ENCODE measurements around the gene ESM1.

ESM1 gene

GRCh38 chr5:54990841-54991258, 5.5 kb upstream of the ESM1 start:
- peak; percentile 33 for DNase-seq
- Histone ChIP-seq H2BK15ac (ENCODE audit: low read depth, poor library complexity, severe bottlenecking) (no peak overlapping the region), H3K27me3 (ENCODE audit: control insufficient read depth in 1 of 2, insufficient read depth in 1 of 2, low read length in 2 of 2) (peaks cover 0 to 5% of the 10 kb centered on the region in 2 experiments), H3K18ac (ENCODE audit: low read depth in 1 of 2, low read length in 2 of 2) (no peak overlapping the region), H2AK5ac (ENCODE audit: low read length, severe bottlenecking) (no peak overlapping the region), H3K27ac (ENCODE audit: low read length, poor library complexity, severe bottlenecking) (no peak overlapping the region), H4K91ac (ENCODE audit: low read length) (no peak overlapping the region), H3K4ac (ENCODE audit: low read depth in 1 of 2, low read length in 2 of 2) (no peak overlapping the region), H2BK5ac (ENCODE audit: low read depth, low read length, poor library complexity, severe bottlenecking) (no peak overlapping the region), H3K9ac (ENCODE audit: low read length) (peak overlapping the region; percentile 51), H2AFZ (ENCODE audit: low read depth, low read length) (no peak overlapping the region), H3K4me1 (ENCODE audit: control insufficient read depth, insufficient read depth, low read depth, low read length) (no peaks in the 10 kb centered on the region), H4K8ac (ENCODE audit: low read length) (no peak overlapping the region), H3K4me2 (ENCODE audit: low read length, poor library complexity, severe bottlenecking) (no peak overlapping the region), H3K9me3 (ENCODE audit: control insufficient read depth, low read length) (no peaks in the 10 kb centered on the region), H3K14ac (ENCODE audit: low read length in 2 of 2) (no peak overlapping the region), H3K4me3 (ENCODE audit: insufficient read depth in 1 of 2, low read depth in 1 of 2, low read length in 2 of 2) (no peak overlapping the region), H2BK12ac (ENCODE audit: low read length in 2 of 2) (no peak overlapping the region), H3K36me3 (ENCODE audit: control insufficient read depth in 1 of 2, insufficient read depth in 2 of 2, low read depth in 1 of 2, low read length in 2 of 2) (no peaks in the 10 kb centered on the region), H2BK120ac (ENCODE audit: low read depth, low read length) (no peak overlapping the region), H3K23ac (ENCODE audit: low read length in 2 of 2) (no peak overlapping the region), H3K79me1 (replicated peaks; ENCODE audit: low read length, poor library complexity, severe bottlenecking) (no peaks in the 10 kb centered on the region)
- WGBS = no CpG with 5 or more reads among the region's 1 CpG

- Histone ChIP-seq H3K14ac (ENCODE audit: low read length in 2 of 2) (no peak overlapping the region), H4K8ac (ENCODE audit: low read length) (no peak overlapping the region), H3K27me3 (ENCODE audit: control insufficient read depth in 1 of 2, insufficient read depth in 1 of 2, low read length in 2 of 2) (peaks cover 0 to 16% of the 10 kb centered on the region in 2 experiments), H3K4me1 (ENCODE audit: control insufficient read depth, insufficient read depth, low read depth, low read length) (peaks cover 3% of the 10 kb centered on the region), H3K4me2 (ENCODE audit: low read length, poor library complexity, severe bottlenecking) (no peak overlapping the region), H2BK15ac (ENCODE audit: low read depth, poor library complexity, severe bottlenecking) (no peak overlapping the region), H4K91ac (ENCODE audit: low read length) (no peak overlapping the region), H3K79me1 (replicated peaks; ENCODE audit: low read length, poor library complexity, severe bottlenecking) (no peaks in the 10 kb centered on the region), H3K23ac (ENCODE audit: low read length in 2 of 2) (no peak overlapping the region), H3K18ac (ENCODE audit: low read depth in 1 of 2, low read length in 2 of 2) (no peak overlapping the region), H3K9ac (ENCODE audit: low read length) (no peak overlapping the region), H2AFZ (ENCODE audit: low read depth, low read length) (no peak overlapping the region), H2BK5ac (ENCODE audit: low read depth, low read length, poor library complexity, severe bottlenecking) (no peak overlapping the region), H2BK12ac (ENCODE audit: low read length in 2 of 2) (no peak overlapping the region), H3K4me3 (ENCODE audit: insufficient read depth in 1 of 2, low read depth in 1 of 2, low read length in 2 of 2) (no peak overlapping the region), H3K9me3 (ENCODE audit: control insufficient read depth, low read length) (no peaks in the 10 kb centered on the region), H3K36me3 (ENCODE audit: control insufficient read depth in 1 of 2, insufficient read depth in 2 of 2, low read depth in 1 of 2, low read length in 2 of 2) (no peaks in the 10 kb centered on the region), H2AK5ac (ENCODE audit: low read length, severe bottlenecking) (no peak overlapping the region), H3K4ac (ENCODE audit: low read depth in 1 of 2, low read length in 2 of 2) (no peak overlapping the region), H3K27ac (ENCODE audit: low read length, poor library complexity, severe bottlenecking) (no peak overlapping the region), H2BK120ac (ENCODE audit: low read depth, low read length) (no peak overlapping the region)
- 92% methylated on average over 2 of the region's 2 CpGs for WGBS
- DNase-seq = no peak
Measured at GRCh38 chr5:54988817-54989216, 3.4 kb upstream of the ESM1 start.

GRCh38 chr5:54988218-54988617, 2.8 kb upstream of the ESM1 start:
- H2AK5ac ChIP-seq (ENCODE audit: low read length, severe bottlenecking) = no peak overlapping the region
- no peaks in the 10 kb centered on the region for H3K36me3 ChIP-seq (ENCODE audit: control insufficient read depth in 1 of 2, insufficient read depth in 2 of 2, low read depth in 1 of 2, low read length in 2 of 2)
- H3K9ac ChIP-seq (ENCODE audit: low read length) = no peak overlapping the region
- H4K8ac ChIP-seq (ENCODE audit: low read length) = no peak overlapping the region
- H3K4me2 ChIP-seq (ENCODE audit: low read length, poor library complexity, severe bottlenecking) = no peak overlapping the region
- 93% methylated on average over 1 of the region's 1 CpG for WGBS
- H2BK12ac ChIP-seq (ENCODE audit: low read length in 2 of 2) = no peak overlapping the region
- H3K23ac ChIP-seq (ENCODE audit: low read length in 2 of 2) = no peak overlapping the region
- no peak overlapping the region for H2BK5ac ChIP-seq (ENCODE audit: low read depth, low read length, poor library complexity, severe bottlenecking)
- no peak overlapping the region for H3K4ac ChIP-seq (ENCODE audit: low read depth in 1 of 2, low read length in 2 of 2)
- no peaks in the 10 kb centered on the region for H3K9me3 ChIP-seq (ENCODE audit: control insufficient read depth, low read length)
- H4K91ac ChIP-seq (ENCODE audit: low read length) = no peak overlapping the region
- H3K4me1 ChIP-seq (ENCODE audit: control insufficient read depth, insufficient read depth, low read depth, low read length) = peaks cover 3% of the 10 kb centered on the region
- H3K4me3 ChIP-seq (ENCODE audit: insufficient read depth in 1 of 2, low read depth in 1 of 2, low read length in 2 of 2) = no peak overlapping the region
- no peak overlapping the region for H2BK120ac ChIP-seq (ENCODE audit: low read depth, low read length)
- no peak overlapping the region for H2BK15ac ChIP-seq (ENCODE audit: low read depth, poor library complexity, severe bottlenecking)
- H3K27me3 ChIP-seq (ENCODE audit: control insufficient read depth in 1 of 2, insufficient read depth in 1 of 2, low read length in 2 of 2) = peaks cover 0 to 16% of the 10 kb centered on the region in 2 experiments
- H3K18ac ChIP-seq (ENCODE audit: low read depth in 1 of 2, low read length in 2 of 2) = no peak overlapping the region
- no peak overlapping the region for H3K27ac ChIP-seq (ENCODE audit: low read length, poor library complexity, severe bottlenecking)
- H2AFZ ChIP-seq (ENCODE audit: low read depth, low read length) = no peak overlapping the region
- H3K79me1 ChIP-seq (replicated peaks; ENCODE audit: low read length, poor library complexity, severe bottlenecking) = no peaks in the 10 kb centered on the region
- no peak for DNase-seq
- no peak overlapping the region for H3K14ac ChIP-seq (ENCODE audit: low read length in 2 of 2)

- H3K79me1 ChIP-seq (replicated peaks; ENCODE audit: low read length, poor library complexity, severe bottlenecking) = no peaks in the 10 kb centered on the region
- H4K91ac ChIP-seq (ENCODE audit: low read length) = no peak overlapping the region
- H3K18ac ChIP-seq (ENCODE audit: low read depth in 1 of 2, low read length in 2 of 2) = no peak overlapping the region
- no peak overlapping the region for H4K8ac ChIP-seq (ENCODE audit: low read length)
- DNase-seq = no peak
- H3K27me3 ChIP-seq (ENCODE audit: control insufficient read depth in 1 of 2, insufficient read depth in 1 of 2, low read length in 2 of 2) = peaks cover 0 to 26% of the 10 kb centered on the region in 2 experiments
- WGBS = 72% methylated on average over 4 of the region's 5 CpGs
- H2BK120ac ChIP-seq (ENCODE audit: low read depth, low read length) = no peak overlapping the region
- no peak overlapping the region for H3K4me2 ChIP-seq (ENCODE audit: low read length, poor library complexity, severe bottlenecking)
- peaks cover 3% of the 10 kb centered on the region for H3K4me1 ChIP-seq (ENCODE audit: control insufficient read depth, insufficient read depth, low read depth, low read length)
- no peak overlapping the region for H3K27ac ChIP-seq (ENCODE audit: low read length, poor library complexity, severe bottlenecking)
- no peak overlapping the region for H2BK5ac ChIP-seq (ENCODE audit: low read depth, low read length, poor library complexity, severe bottlenecking)
- peak overlapping the region; percentile 56 for H3K9ac ChIP-seq (ENCODE audit: low read length)
- H3K14ac ChIP-seq (ENCODE audit: low read length in 2 of 2) = peak overlapping the region in 1 of 2 experiments; percentile 56
- peak overlapping the region in 1 of 2 experiments; percentile 72 for H3K4me3 ChIP-seq (ENCODE audit: insufficient read depth in 1 of 2, low read depth in 1 of 2, low read length in 2 of 2)
- no peak overlapping the region for H2AK5ac ChIP-seq (ENCODE audit: low read length, severe bottlenecking)
- no peak overlapping the region for H3K23ac ChIP-seq (ENCODE audit: low read length in 2 of 2)
- no peak overlapping the region for H2BK15ac ChIP-seq (ENCODE audit: low read depth, poor library complexity, severe bottlenecking)
- no peaks in the 10 kb centered on the region for H3K9me3 ChIP-seq (ENCODE audit: control insufficient read depth, low read length)
- no peak overlapping the region for H2BK12ac ChIP-seq (ENCODE audit: low read length in 2 of 2)
- no peak overlapping the region for H3K4ac ChIP-seq (ENCODE audit: low read depth in 1 of 2, low read length in 2 of 2)
- H2AFZ ChIP-seq (ENCODE audit: low read depth, low read length) = no peak overlapping the region
- H3K36me3 ChIP-seq (ENCODE audit: control insufficient read depth in 1 of 2, insufficient read depth in 2 of 2, low read depth in 1 of 2, low read length in 2 of 2) = no peaks in the 10 kb centered on the region
Measured at GRCh38 chr5:54986269-54986654, 869 bp upstream of the ESM1 start.
